ENCODE measurements around the gene AUTS2. TPM values are rescaled to one million over a fixed set of nuclear protein-coding genes. Genes with fewer than 3 reads are reported as not detected.

Gene AUTS2
- total and polyA plus RNA-seq, 9 of the 15 experiments (the other 6 are each of a cell fraction or from before 2014, with no cell fraction given): 0.58 TPM; not detected in 8

GRCh38 chr7:69871886-69872569 lies 273.8 kb downstream of the AUTS2 start:
- ATAC-seq: peak; percentile 72; the same call in 2 of the 3 replicates
- Histone ChIP-seq H3K9me1 (ENCODE audit: control insufficient read depth, insufficient read depth, low read length) (no peaks in the 10 kb centered on the region), H3K27me3 (ENCODE audit: control insufficient read depth in 2 of 2, insufficient read depth in 2 of 2, low read length in 2 of 2) (no peaks in the 10 kb centered on the region), H3K79me2 (ENCODE audit: control insufficient read depth, insufficient read depth, low read length) (no peaks in the 10 kb centered on the region), H3K9me3 (replicated peaks; ENCODE audit: control insufficient read depth, insufficient read depth, low read depth, low read length) (no peaks in the 10 kb centered on the region), H2AFZ (ENCODE audit: low read depth, low read length) (no peak overlapping the region), H4K20me1 (replicated peaks; ENCODE audit: control insufficient read depth, insufficient read depth, low read length) (no peaks in the 10 kb centered on the region), H3K4me2 (ENCODE audit: insufficient read depth, low read length) (no peak overlapping the region), H3K4me3 (no peak overlapping the region), H3K36me3 (ENCODE audit: control insufficient read depth, insufficient read depth, low read length) (no peaks in the 10 kb centered on the region), H3K27ac (ENCODE audit: extremely low read depth, low read depth, low read length) (no peak overlapping the region), H3K9ac (ENCODE audit: insufficient read depth in 1 of 2, low read depth in 2 of 2, low read length in 2 of 2) (no peak overlapping the region), H3K4me1 (replicated peaks in 1 of 2; ENCODE audit: control insufficient read depth in 2 of 2, insufficient read depth in 2 of 2, low read length in 2 of 2) (peaks cover 0 to 6% of the 10 kb centered on the region in 2 experiments; a peak in 2 of 5 replicates)
- intact Hi-C loops (cut with micrococcal nuclease): no loop called here
- no peak for FAIRE-seq
- ChIA-PET POLR2A (no interaction called here), CTCF (ENCODE audit: low intra/inter-chr PET ratio) (no interaction called here)
- in situ Hi-C loops (cut with MboI): no loop called here
- DNase-seq (ENCODE audit: extremely low read depth in 1 of 4, low spot score in 3 of 4): peak in 3 of 4 experiments; percentile 10 to 46 (median 17)
- under 1% methylated on average over 9 of the region's 9 CpGs for WGBS (ENCODE audit: insufficient coverage, low coverage, missing lambda C conversion rate)
- no TSS peak for BruUV-seq (replicated peaks)
- TF ChIP-seq TEAD4 (IDR thresholded peaks at IDR 0.05; ENCODE audit: low read length) (peak; percentile 73), TEAD4 (CRISPR knock-in tag; IDR thresholded peaks at IDR 0.05; ENCODE audit: borderline replicate concordance) (no peak), KDM1A (IDR thresholded peaks at IDR 0.05) (peak in 1 of 2 experiments; percentile 32; a peak in 1 of 4 replicates), CBFA2T2 (conservative IDR thresholded peaks at IDR 0.05) (peak; percentile 64), KLF16 (IDR thresholded peaks at IDR 0.05) (0 out of 2 replicates have a peak, but pooled peaks have one; percentile 16), CEBPZ (IDR thresholded peaks at IDR 0.05; ENCODE audit: borderline replicate concordance, low read depth, low read length) (no peak), NCOR1 (IDR thresholded peaks at IDR 0.05) (peak; percentile 63; the same call in 1 of the 2 replicates), ARID1B (IDR thresholded peaks at IDR 0.05) (peak; percentile 54), CAMTA2 (CRISPR knock-in tag; conservative IDR thresholded peaks at IDR 0.05) (no peak), TAL1 (IDR thresholded peaks at IDR 0.05) (peak; percentile 71), THRA (IDR thresholded peaks at IDR 0.05) (no peak), STAT5A (IDR thresholded peaks at IDR 0.05; ENCODE audit: borderline replicate concordance, low read length) (peak; percentile 27; the same call in 1 of the 2 replicates), TCF3 (CRISPR knock-in tag; IDR thresholded peaks at IDR 0.05) (peak; percentile 36), CCNT2 (IDR thresholded peaks at IDR 0.05; ENCODE audit: borderline replicate concordance, extremely low read depth, insufficient read length, low read depth, low read length) (peak; percentile 15), CBFA2T3 (IDR thresholded peaks at IDR 0.05) (peak; percentile 75), CC2D1A (IDR thresholded peaks at IDR 0.05) (no peak)
- TF ChIP-seq, protein P1, sequence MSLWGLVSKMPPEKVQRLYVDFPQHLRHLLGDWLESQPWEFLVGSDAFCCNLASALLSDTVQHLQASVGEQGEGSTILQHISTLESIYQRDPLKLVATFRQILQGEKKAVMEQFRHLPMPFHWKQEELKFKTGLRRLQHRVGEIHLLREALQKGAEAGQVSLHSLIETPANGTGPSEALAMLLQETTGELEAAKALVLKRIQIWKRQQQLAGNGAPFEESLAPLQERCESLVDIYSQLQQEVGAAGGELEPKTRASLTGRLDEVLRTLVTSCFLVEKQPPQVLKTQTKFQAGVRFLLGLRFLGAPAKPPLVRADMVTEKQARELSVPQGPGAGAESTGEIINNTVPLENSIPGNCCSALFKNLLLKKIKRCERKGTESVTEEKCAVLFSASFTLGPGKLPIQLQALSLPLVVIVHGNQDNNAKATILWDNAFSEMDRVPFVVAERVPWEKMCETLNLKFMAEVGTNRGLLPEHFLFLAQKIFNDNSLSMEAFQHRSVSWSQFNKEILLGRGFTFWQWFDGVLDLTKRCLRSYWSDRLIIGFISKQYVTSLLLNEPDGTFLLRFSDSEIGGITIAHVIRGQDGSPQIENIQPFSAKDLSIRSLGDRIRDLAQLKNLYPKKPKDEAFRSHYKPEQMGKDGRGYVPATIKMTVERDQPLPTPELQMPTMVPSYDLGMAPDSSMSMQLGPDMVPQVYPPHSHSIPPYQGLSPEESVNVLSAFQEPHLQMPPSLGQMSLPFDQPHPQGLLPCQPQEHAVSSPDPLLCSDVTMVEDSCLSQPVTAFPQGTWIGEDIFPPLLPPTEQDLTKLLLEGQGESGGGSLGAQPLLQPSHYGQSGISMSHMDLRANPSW (CRISPR knock-in tag; IDR thresholded peaks at IDR 0.05): no peak
